ENCODE measurements around the gene CUL4A. TPM values are rescaled to one million over a fixed set of nuclear protein-coding genes. Genes with fewer than 3 reads are reported as not detected.

Gene CUL4A
- total RNA-seq, 4 donors from 2014 or later: 67.3 to 268 (median 101) TPM

GRCh38 chr13:113216254-113217048 lies 7.0 kb downstream of the CUL4A start:
- peaks cover 0 to 66% (median 14%) of the 10 kb centered on the region in 4 donors for H3K4me1 ChIP-seq
- no peak overlapping the region for H3K27ac ChIP-seq
- peaks cover 0 to 30% (median 0%) of the 10 kb centered on the region in 3 donors for H3K36me3 ChIP-seq
- H3K27me3 ChIP-seq: no peaks in the 10 kb centered on the region
- 33 to 34% methylated on average over 7 of the region's 7 CpGs for WGBS, 2 donors
- no peak for DNase-seq (ENCODE audit: low spot score in 2 of 2)
- H3K4me3 ChIP-seq: no peak overlapping the region
- no peaks in the 10 kb centered on the region for H3K9me3 ChIP-seq
- no peak for TF ChIP-seq POLR2A (IDR thresholded peaks at IDR 0.05)

- Histone ChIP-seq H3K9me3 (no peaks in the 10 kb centered on the region), H3K27me3 (no peaks in the 10 kb centered on the region), H3K36me3 (peaks cover 0 to 45% (median 0%) of the 10 kb centered on the region in 3 donors), H3K4me1 (peaks cover 0 to 47% (median 11%) of the 10 kb centered on the region in 4 donors), H3K4me3 (no peak overlapping the region), H3K27ac (no peak overlapping the region)
- DNase-seq (ENCODE audit: low spot score in 2 of 2): no peak
- TF ChIP-seq EP300 (IDR thresholded peaks at IDR 0.05) (no peak), POLR2A (IDR thresholded peaks at IDR 0.05) (no peak), CTCF (IDR thresholded peaks at IDR 0.05) (no peak)
- 70 to 76% methylated on average over 3 of the region's 3 CpGs for WGBS, 2 donors
Observed at GRCh38 chr13:113218586-113218985, 9.2 kb downstream of the CUL4A start.

- DNase-seq (ENCODE audit: low spot score in 2 of 2): no peak
- Histone ChIP-seq H3K4me3 (no peak overlapping the region), H3K36me3 (peaks cover 0 to 53% (median 0%) of the 10 kb centered on the region in 3 donors), H3K4me1 (peaks cover 0 to 42% (median 10%) of the 10 kb centered on the region in 4 donors), H3K9me3 (no peaks in the 10 kb centered on the region), H3K27ac (no peak overlapping the region), H3K27me3 (no peaks in the 10 kb centered on the region)
- 83 to 85% methylated on average over 14 of the region's 14 CpGs for WGBS, 2 donors
- TF ChIP-seq CTCF (IDR thresholded peaks at IDR 0.05) (no peak), POLR2A (IDR thresholded peaks at IDR 0.05) (no peak), EP300 (IDR thresholded peaks at IDR 0.05) (no peak)
Observed at GRCh38 chr13:113219256-113219940, 10.0 kb downstream of the CUL4A start.

GRCh38 chr13:113220141-113220598 lies 10.8 kb downstream of the CUL4A start:
- DNase-seq (ENCODE audit: low spot score in 2 of 2): no peak
- no peak for TF ChIP-seq EP300 (IDR thresholded peaks at IDR 0.05)
- TF ChIP-seq POLR2A (IDR thresholded peaks at IDR 0.05): no peak
- TF ChIP-seq CTCF (IDR thresholded peaks at IDR 0.05): no peak
- Histone ChIP-seq H3K4me1 (peaks cover 0 to 35% (median 8%) of the 10 kb centered on the region in 4 donors), H3K27ac (no peak overlapping the region), H3K9me3 (no peaks in the 10 kb centered on the region), H3K4me3 (no peak overlapping the region), H3K36me3 (peaks cover 0 to 60% (median 0%) of the 10 kb centered on the region in 3 donors), H3K27me3 (no peaks in the 10 kb centered on the region)
- WGBS, 2 donors: 61 to 73% methylated on average over 13 of the region's 13 CpGs

GRCh38 chr13:113220877-113221276 lies 11.5 kb downstream of the CUL4A start:
- H3K36me3 ChIP-seq: peaks cover 0 to 68% (median 0%) of the 10 kb centered on the region in 3 donors
- no peak for DNase-seq (ENCODE audit: low spot score in 2 of 2)
- no peaks in the 10 kb centered on the region for H3K27me3 ChIP-seq
- no peak for TF ChIP-seq POLR2A (IDR thresholded peaks at IDR 0.05)
- TF ChIP-seq EP300 (IDR thresholded peaks at IDR 0.05): no peak
- no peak for TF ChIP-seq CTCF (IDR thresholded peaks at IDR 0.05)
- no peak overlapping the region for H3K27ac ChIP-seq
- peaks cover 0 to 28% (median 8%) of the 10 kb centered on the region in 4 donors for H3K4me1 ChIP-seq
- 90% methylated on average over 7 of the region's 7 CpGs for WGBS, 2 donors
- H3K9me3 ChIP-seq: no peaks in the 10 kb centered on the region
- no peak overlapping the region for H3K4me3 ChIP-seq
